ENCODE measurements around the gene MRPL12. TPM values are rescaled to one million over a fixed set of nuclear protein-coding genes. Genes with fewer than 3 reads are reported as not detected.

The MRPL12 gene
- total RNA-seq, 1 donor from 2014 or later, result 117 TPM

DNA sequence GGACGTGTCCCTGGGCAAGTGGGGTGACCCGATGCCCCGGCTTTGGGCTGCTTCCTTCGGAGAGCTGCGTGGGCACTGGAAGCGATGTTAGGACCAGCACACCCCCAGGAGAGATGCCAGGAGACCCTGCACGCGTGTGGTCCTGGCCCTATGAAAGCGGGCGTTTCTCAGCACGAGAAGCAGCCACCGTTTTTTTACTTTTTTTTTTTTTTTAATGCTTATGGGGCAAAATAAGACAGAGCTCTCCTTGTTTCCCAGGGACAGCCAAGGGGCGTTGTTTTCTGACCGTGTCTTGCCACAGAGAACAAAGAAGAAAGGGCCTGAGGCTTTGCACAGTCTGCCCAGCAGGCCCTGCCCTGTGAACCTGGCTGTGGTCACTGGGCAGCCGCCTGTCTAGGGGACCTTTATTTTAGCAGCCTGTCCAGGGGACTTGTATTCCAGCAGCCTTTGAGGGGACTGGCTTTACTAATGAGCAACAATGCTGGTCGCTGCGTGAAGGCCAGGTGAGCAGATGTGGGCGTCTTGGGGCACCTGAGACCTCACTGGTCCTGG is 9.9 kb downstream of the MRPL12 start:
- DNase-seq (ENCODE audit: low spot score), result no peak

GRCh38 chr17:81713556-81714411 is 10.6 kb downstream of the MRPL12 start:
- no peak for DNase-seq (ENCODE audit: low spot score)
- intact Hi-C loops (cut with DNase I), result no loop called here

More for the DNA sequence above, 9.9 kb downstream of the MRPL12 start:
- intact Hi-C loops (cut with DNase I), result no loop called here

DNA sequence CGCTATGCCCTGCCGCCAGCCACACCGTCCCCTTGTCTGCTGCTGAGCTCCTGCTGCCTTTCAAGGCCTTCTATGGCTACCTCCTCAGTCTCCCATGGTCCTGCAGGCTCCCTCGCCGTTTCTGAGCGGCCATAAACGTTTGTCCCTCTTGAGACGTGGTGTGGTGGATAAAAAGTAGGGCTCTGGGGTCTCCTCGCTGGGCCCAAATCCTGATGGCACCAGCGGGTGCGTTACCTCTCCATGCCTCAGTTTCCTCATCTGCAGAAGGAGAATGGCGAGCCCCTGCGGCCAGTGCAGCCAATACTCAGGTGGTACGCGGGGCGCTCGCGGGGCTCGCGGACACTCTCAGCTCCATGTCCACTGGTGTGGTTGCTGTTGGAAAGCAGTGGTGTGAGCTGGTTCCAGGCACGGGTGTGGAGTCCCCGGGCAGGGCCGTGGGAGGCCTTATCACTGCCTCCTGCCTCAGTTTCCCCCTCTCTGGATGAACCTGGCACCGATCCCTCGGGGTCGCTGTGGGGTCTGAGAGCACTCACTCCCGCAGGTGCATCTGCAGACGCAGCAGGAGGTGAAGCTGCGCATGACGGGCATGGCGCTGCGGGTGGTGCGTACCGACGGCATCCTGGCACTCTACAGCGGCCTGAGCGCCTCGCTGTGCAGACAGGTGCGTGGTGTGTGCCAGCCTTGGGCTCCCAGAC is 11.4 kb downstream of the MRPL12 start:
- DNase-seq (ENCODE audit: low spot score), result no peak
- intact Hi-C loops (cut with DNase I), result no loop called here

GRCh38 chr17:81715107-81715871 is 12.1 kb downstream of the MRPL12 start:
- intact Hi-C loops (cut with DNase I), result no loop called here

DNA sequence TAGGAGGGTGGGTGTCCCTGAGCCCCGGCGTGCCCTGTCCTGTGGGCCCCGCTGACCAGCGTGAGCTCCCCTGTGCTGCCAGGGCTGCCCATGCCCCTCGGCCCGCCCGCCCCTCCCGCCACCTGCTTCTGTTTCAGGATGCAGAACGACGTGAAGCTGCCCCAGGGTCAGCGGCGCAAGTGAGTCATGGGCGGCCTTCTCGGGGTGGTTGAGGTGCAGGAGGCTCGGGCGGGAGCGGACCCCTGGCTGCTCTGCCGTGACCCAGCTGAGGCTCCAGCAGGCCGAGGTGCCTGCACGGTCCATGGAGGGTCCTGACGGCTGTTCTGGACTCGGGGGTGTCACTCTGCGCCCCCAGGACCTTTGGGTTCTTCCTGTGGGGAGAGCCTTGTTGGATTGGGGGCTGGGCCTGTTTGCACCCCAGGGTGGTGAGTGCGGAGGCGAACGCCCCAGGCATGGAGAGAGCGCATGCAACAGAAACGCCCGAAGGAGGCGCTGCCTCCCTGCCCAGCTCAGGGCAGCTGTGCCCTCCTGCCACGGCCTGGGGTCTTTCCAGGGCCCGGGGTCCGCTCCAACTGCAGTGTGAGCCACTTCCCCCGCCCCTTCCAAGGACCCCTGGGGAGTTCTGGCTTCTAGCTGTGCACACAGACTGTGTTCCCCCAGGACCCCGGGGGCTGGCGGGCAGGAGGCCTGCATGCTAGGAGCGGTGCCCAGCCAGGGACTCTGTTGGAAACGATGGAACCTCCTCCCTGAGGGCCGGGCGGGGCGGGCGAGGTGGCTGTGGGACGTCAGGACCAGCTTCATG is 12.9 kb downstream of the MRPL12 start:
- no peak for DNase-seq (ENCODE audit: low spot score)
- intact Hi-C loops (cut with DNase I), result no loop called here

More at GRCh38 chr17:81715107-81715871, 12.1 kb downstream of the MRPL12 start:
- no peak for DNase-seq (ENCODE audit: low spot score)

DNA sequence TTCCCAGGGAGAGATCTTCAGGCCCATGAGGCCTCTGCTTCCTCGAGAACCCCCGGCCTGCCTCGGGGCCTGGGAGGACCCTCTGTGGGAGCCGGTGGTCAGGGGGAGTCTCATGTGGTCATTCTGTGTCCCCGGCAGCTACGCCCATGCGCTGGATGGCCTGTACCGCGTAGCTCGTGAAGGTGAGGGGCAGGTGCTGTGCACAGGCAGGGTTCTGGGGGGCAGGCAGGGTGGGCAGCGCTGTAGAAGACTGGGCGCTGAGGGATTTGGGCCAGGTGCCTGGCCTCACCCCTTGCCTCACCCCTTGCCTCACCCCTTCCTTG is 13.5 kb downstream of the MRPL12 start:
- intact Hi-C loops (cut with DNase I), result no loop called here
- DNase-seq (ENCODE audit: low spot score), result no peak

- DNase-seq (ENCODE audit: low spot score), result no peak
- intact Hi-C loops (cut with DNase I), result no loop called here
Measured at GRCh38 chr17:81717049-81717765, 14.0 kb downstream of the MRPL12 start.

- no peak for DNase-seq (ENCODE audit: low spot score)
- intact Hi-C loops (cut with DNase I), result no loop called here
Measured at GRCh38 chr17:81717766-81718089, 14.6 kb downstream of the MRPL12 start.

- intact Hi-C loops (cut with DNase I), result no loop called here
- DNase-seq (ENCODE audit: low spot score), result no peak
Measured at GRCh38 chr17:81719410-81720266, 16.5 kb downstream of the MRPL12 start.

DNA sequence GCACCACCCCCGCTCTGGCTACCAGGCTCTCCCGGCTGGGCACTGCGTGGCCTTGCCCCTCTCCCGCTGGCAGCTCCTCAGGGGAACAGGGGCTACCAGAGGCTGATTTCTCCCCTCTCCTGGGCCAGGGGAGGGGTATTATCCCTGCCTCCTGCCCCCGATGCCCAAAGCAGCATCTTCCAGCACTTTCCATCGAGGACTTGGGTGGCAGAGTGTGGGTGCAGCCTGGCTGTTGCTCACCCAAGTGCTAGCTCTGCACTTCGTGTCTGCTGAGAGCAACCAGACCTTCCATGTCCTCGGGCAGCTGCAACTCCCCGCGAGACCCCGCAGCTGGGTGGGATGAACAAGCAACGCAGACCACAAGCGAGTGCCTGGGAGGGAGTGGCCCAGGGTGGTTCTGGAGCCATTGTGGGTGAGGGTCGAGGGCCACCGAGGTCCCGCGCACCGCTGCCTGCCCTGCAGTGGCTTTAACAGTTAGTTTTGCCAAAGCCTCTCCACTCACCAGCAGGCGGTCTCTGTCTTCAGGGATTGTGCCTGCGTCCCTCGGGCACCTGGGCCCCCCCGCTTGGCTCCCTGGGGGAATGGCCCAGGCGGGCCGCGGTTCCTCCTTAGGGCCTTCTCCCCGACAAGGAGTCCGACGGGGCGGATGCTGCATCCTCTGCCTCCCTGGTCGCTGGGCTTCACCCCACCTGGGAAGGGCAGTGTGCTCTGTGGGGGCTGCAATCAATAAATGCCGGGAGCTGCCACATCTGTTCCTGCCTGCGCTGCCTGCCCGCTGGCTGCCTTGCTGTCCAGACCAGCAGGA is 17.3 kb downstream of the MRPL12 start:
- DNase-seq (ENCODE audit: low spot score), result no peak
- intact Hi-C loops (cut with DNase I), result no loop called here

GRCh38 chr17:81722184-81723120 is 19.3 kb downstream of the MRPL12 start:
- intact Hi-C loops (cut with DNase I), result no loop called here
- DNase-seq (ENCODE audit: low spot score), result no peak

DNA sequence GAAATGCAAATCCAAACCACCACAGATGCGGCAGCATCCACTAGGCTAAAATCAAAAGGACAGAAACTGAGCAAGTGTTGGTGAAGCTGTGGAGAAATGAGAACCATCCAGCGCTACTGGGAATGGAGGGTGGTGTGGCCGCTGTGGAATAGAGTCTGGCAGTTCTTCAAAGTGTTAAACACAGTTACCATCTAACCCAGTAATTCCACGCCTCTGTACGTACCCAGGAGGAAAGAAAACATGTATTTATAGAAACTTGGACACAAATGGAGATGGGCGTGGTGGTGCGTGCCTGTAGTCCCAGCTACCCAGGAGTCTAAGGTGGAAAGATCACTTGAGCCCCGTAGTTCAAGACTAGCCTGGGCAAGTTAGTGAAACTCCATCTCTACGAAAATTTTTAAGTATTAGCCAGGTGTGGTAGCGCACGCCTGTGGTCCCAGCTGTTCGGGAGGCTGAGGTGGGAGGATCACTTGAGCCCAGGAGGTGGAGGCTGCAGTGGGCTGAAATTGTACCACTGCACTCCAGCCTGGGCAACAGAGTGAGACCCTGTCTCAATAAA is 20.6 kb downstream of the MRPL12 start:
- no peak for DNase-seq (ENCODE audit: low spot score)
- intact Hi-C loops (cut with DNase I), result no loop called here

DNA sequence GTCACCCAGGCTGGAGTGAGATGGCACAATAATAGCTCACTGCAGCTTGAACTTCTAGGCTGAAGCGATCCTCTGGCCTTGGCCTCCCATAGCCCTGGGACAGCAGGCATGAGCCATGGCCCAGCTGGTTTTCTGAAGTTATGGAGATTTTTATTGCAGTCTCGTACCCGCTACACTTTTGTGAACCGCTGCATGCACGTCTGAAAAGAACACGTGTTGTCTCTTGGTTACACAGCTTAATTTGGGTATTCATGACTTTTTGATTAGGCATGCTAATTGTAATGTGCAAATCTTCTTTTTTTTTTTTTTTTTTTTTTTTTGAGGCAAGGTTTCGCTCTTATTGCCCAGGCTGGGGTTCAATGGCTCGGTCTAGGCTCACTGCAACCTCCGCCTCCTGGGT is 22.3 kb downstream of the MRPL12 start:
- no peak for DNase-seq (ENCODE audit: low spot score)
- intact Hi-C loops (cut with DNase I), result no loop called here

GRCh38 chr17:81726004-81726403 is 22.8 kb downstream of the MRPL12 start:
- intact Hi-C loops (cut with DNase I), result no loop called here
- DNase-seq (ENCODE audit: low spot score), result no peak

- intact Hi-C loops (cut with DNase I), result no loop called here
- DNase-seq (ENCODE audit: low spot score), result no peak
Measured at GRCh38 chr17:81727324-81728031, 24.3 kb downstream of the MRPL12 start.
